Panc1 (cell line): ENCODE measurements around the gene AMOTL1. TPM values are rescaled to one million over a fixed set of nuclear protein-coding genes. Genes with fewer than 3 reads are reported as not detected.

Experiments used
- ATAC-seq: fragments of 200-7000 bp; cut with Tn5 transposase; 2 replicates; pipeline ENCODE4 v1.9.1; 2020; ENCODE audit warnings: mild to moderate bottlenecking, moderate library complexity
- BruUV-seq: library from RNA; stranded (reverse); fragments of 400-500 nt; replicated peaks from 2 replicates; lab custom pipeline; 2021; lab: Mats Ljungman, UMichigan
- CTCF ChIA-PET: fragments of 300-600 bp; sonication (Branson Sonifier 250); formaldehyde crosslinking; loops from one replicate; lab custom pipeline; 2022; ENCODE audit warnings: antibody characterized with exemption; lab: Charles Lee
- POLR2A ChIA-PET: fragments of 300-600 bp; sonication (Branson Sonifier 250); formaldehyde crosslinking; loops from one replicate; lab custom pipeline; 2022; ENCODE audit warnings: antibody characterized with exemption; lab: Charles Lee
- DNase-seq: peaks from one replicate; pipeline ENCODE4 v3.0.0-alpha.2; 2010; ENCODE audit warnings: low read depth, low spot score
- H3K27ac ChIP-seq: 2 replicates; pipeline ENCODE4 v1.5.1; 2011; ENCODE audit warnings: mild to moderate bottlenecking, low read length, inconsistent platforms
- H3K27me3 ChIP-seq: fragments of 200-500 bp; sonication (Bioruptor generic); 2 replicates; pipeline ENCODE4 v1.6.0; 2014; ENCODE audit warnings: low read length, inconsistent platforms; ENCODE audit not compliant: control insufficient read depth, insufficient read depth
- H3K36me3 ChIP-seq: fragments of 200-500 bp; sonication (Bioruptor generic); 2 replicates; pipeline ENCODE4 v1.5.1; 2014; ENCODE audit warnings: inconsistent platforms, mild to moderate bottlenecking, low read length, moderate library complexity; ENCODE audit not compliant: control insufficient read depth, insufficient read depth
- H3K4me1 ChIP-seq: 2 replicates; pipeline ENCODE4 v1.5.1; 2011; ENCODE audit warnings: inconsistent platforms, mild to moderate bottlenecking, low read length, moderate library complexity; ENCODE audit not compliant: control insufficient read depth, insufficient read depth
- H3K4me3 ChIP-seq, 2 experiments: 2 replicates each; pipeline ENCODE4 v1.5.1; 2011 to 2012; ENCODE audit warnings: low read depth in 2 of 2, low read length in 2 of 2, mild to moderate bottlenecking in 2 of 2, inconsistent platforms in 1 of 2, moderate library complexity in 1 of 2
- H3K9me3 ChIP-seq: fragments of 200-500 bp; sonication (Bioruptor generic); 2 replicates; pipeline ENCODE4 v1.5.1; 2014; ENCODE audit warnings: low read depth, mild to moderate bottlenecking, inconsistent platforms, low read length, moderate library complexity; ENCODE audit not compliant: control insufficient read depth, insufficient read depth
- CTCF ChIP-seq: fragments of 450-650 bp; IDR thresholded peaks from 2 replicates; pipeline ENCODE4 v1.5.1; 2017; ENCODE audit warnings: mild to moderate bottlenecking
- POLR2AphosphoS5 ChIP-seq: IDR thresholded peaks from 2 replicates; pipeline ENCODE4 v1.6.1; 2012; ENCODE audit warnings: mild to moderate bottlenecking, low read depth, low read length, moderate library complexity
- REST ChIP-seq, 2 experiments: IDR thresholded peaks; 2 replicates each; pipeline ENCODE4 v1.6.1; 2011 to 2012; ENCODE audit warnings: low read depth in 2 of 2, control low read depth in 1 of 2, low read length in 1 of 2, mild to moderate bottlenecking in 1 of 2, moderate library complexity in 1 of 2; ENCODE audit not compliant: insufficient read depth in 1 of 2
- SIN3A ChIP-seq: IDR thresholded peaks from 2 replicates; pipeline ENCODE4 v1.6.1; 2012; ENCODE audit warnings: low read depth, mild to moderate bottlenecking, low read length, moderate library complexity, borderline replicate concordance; ENCODE audit not compliant: insufficient read depth
- TCF7L2 ChIP-seq: IDR thresholded peaks from 2 replicates; pipeline ENCODE4 v1.6.1; 2011; ENCODE audit warnings: mild to moderate bottlenecking, low read depth, low read length, inconsistent platforms
- in situ Hi-C: cut with HindIII; loops from 2 replicates; pipeline ENCODE4 v1.10.0; 2016; ENCODE audit warnings: low sequenced_read_pairs, low pct_unique_long_range_greater_than_20kb
- intact Hi-C: fragments of 100-400 bp; cut with micrococcal nuclease; formaldehyde crosslinking; loops from one replicate; pipeline ENCODE4 v1.10.0; 2022; ENCODE audit not compliant: unreplicated experiment
- total RNA-seq: library from RNA; stranded (reverse); gene quantifications from one replicate; pipeline ENCODE4 v1.2.1, GENCODE V29; 2021; ENCODE audit not compliant: unreplicated experiment

The AMOTL1 gene
- total RNA-seq, 1 experiment from 2014 or later, result 16.0 TPM

- POLR2A ChIA-PET, result no interaction called here
- CTCF ChIA-PET, result interaction anchor here (0.6 kb wide), 1 partner anchor 1179 kb away, joined by 5 read pairs; no protein-coding TSS in a partner anchor
- intact Hi-C loops, result no loop called here
- no peak for TF ChIP-seq TCF7L2
- TF ChIP-seq REST (IDR thresholded peaks at IDR 0.05; ENCODE audit: insufficient read depth in 1 of 2, low read depth in 2 of 2, low read length in 1 of 2), result no peak
- TF ChIP-seq POLR2AphosphoS5, result no peak
- no peak for TF ChIP-seq SIN3A
- TF ChIP-seq CTCF, result no peak
- BruUV-seq, result no TSS peak
- Histone ChIP-seq H3K27ac (peak overlapping the region; percentile 54; the same call in 1 of the 2 replicates), H3K36me3 (no peaks in the 10 kb centered on the region), H3K9me3 (no peaks in the 10 kb centered on the region), H3K4me3 (no peak overlapping the region), H3K27me3 (no peaks in the 10 kb centered on the region), H3K4me1 (peaks cover 47% of the 10 kb centered on the region)
- DNase-seq (no peak), ATAC-seq (no peak)
- in situ Hi-C loops, result no loop called here
Measured at GRCh38 chr11:94732617-94733281, 35.4 kb upstream of the AMOTL1 start.

- Histone ChIP-seq H3K36me3 (no peaks in the 10 kb centered on the region), H3K4me3 (no peak overlapping the region), H3K27ac (peak overlapping the region; percentile 92; the same call in 1 of the 2 replicates), H3K4me1 (peaks cover 66% of the 10 kb centered on the region), H3K9me3 (no peaks in the 10 kb centered on the region), H3K27me3 (peaks cover 3% of the 10 kb centered on the region; the same call in 1 of the 2 replicates)
- in situ Hi-C loops (no loop called here), intact Hi-C loops (no loop called here)
- no TSS peak for BruUV-seq
- POLR2A ChIA-PET, result no interaction called here
- no peak for DNase-seq
- TF ChIP-seq SIN3A, result no peak
- TF ChIP-seq REST (IDR thresholded peaks at IDR 0.05; ENCODE audit: insufficient read depth in 1 of 2, low read depth in 2 of 2, low read length in 1 of 2), result no peak
- TF ChIP-seq TCF7L2, result no peak
- no peak for TF ChIP-seq POLR2AphosphoS5
- TF ChIP-seq CTCF, result no peak
- CTCF ChIA-PET, result no interaction called here
- no peak for ATAC-seq
Measured at GRCh38 chr11:94734563-94735275, 33.4 kb upstream of the AMOTL1 start.
